HEK293 (cell line): ENCODE data around the gene BCAN.
A peak's percentile ranks its signal among the peaks of the same experiment; 100 is the strongest.

ENCODE experiments used
- EGR2 ChIP-seq: fragments of 450-650 bp; formaldehyde crosslinking; IDR thresholded peaks from 2 replicates; pipeline ENCODE4 v1.5.1; 2016; ENCODE audit warnings: low read depth, missing biosample characterization, missing genetic modification characterization
- IKZF3 ChIP-seq: fragments of 450-650 bp; IDR thresholded peaks from 2 replicates; pipeline ENCODE4 v1.5.0; 2018; ENCODE audit warnings: missing biosample characterization, mild to moderate bottlenecking, missing genetic modification characterization, moderate library complexity
- MEIS1 ChIP-seq: sonication (generic); formaldehyde crosslinking; IDR thresholded peaks from 2 replicates; pipeline ENCODE4 v1.8.1; 2022; ENCODE audit warnings: missing genetic modification reagents, mild to moderate bottlenecking, borderline replicate concordance
- RBAK ChIP-seq: fragments of 450-650 bp; formaldehyde crosslinking; IDR thresholded peaks from 2 replicates; pipeline ENCODE4 v1.5.1; 2016; ENCODE audit warnings: missing biosample characterization, missing genetic modification characterization
- TCF7L2 ChIP-seq: IDR thresholded peaks from 2 replicates; pipeline ENCODE4 v1.6.1; 2011; ENCODE audit warnings: low read depth, mild to moderate bottlenecking, inconsistent platforms, low read length, moderate library complexity, borderline replicate concordance
- ZBTB17 ChIP-seq: fragments of 450-650 bp; formaldehyde crosslinking; IDR thresholded peaks from 2 replicates; pipeline ENCODE4 v1.5.1; 2016; ENCODE audit warnings: missing biosample characterization, missing genetic modification characterization
- ZBTB48 ChIP-seq: fragments of 450-650 bp; formaldehyde crosslinking; IDR thresholded peaks from 2 replicates; pipeline ENCODE4 v1.5.1; 2016; ENCODE audit warnings: missing biosample characterization, missing genetic modification characterization
- ZBTB7A ChIP-seq: fragments of 450-650 bp; formaldehyde crosslinking; IDR thresholded peaks from 2 replicates; pipeline ENCODE4 v1.5.1; 2016; ENCODE audit warnings: low read depth, missing biosample characterization, missing genetic modification characterization
- ZFHX2 ChIP-seq: fragments of 450-650 bp; formaldehyde crosslinking; conservative IDR thresholded peaks from 2 replicates; pipeline ENCODE4 v1.5.1; 2016; ENCODE audit warnings: missing biosample characterization, missing genetic modification characterization
- ZIC2 ChIP-seq: fragments of 450-650 bp; formaldehyde crosslinking; IDR thresholded peaks from 2 replicates; pipeline ENCODE4 v1.5.1; 2016; ENCODE audit warnings: missing biosample characterization, missing genetic modification characterization
- ZNF16 ChIP-seq: fragments of 450-650 bp; formaldehyde crosslinking; IDR thresholded peaks from 2 replicates; pipeline ENCODE4 v1.5.1; 2016; ENCODE audit warnings: low read depth, missing biosample characterization, missing genetic modification characterization
- ZNF184 ChIP-seq: fragments of 450-650 bp; IDR thresholded peaks from 2 replicates; pipeline ENCODE4 v1.5.1; 2018; ENCODE audit warnings: missing biosample characterization, mild to moderate bottlenecking, missing genetic modification characterization
- ZNF223 ChIP-seq: fragments of 450-650 bp; formaldehyde crosslinking; IDR thresholded peaks from 2 replicates; pipeline ENCODE4 v1.5.1; 2016; ENCODE audit warnings: missing biosample characterization, missing genetic modification characterization
- ZNF48 ChIP-seq: fragments of 450-650 bp; formaldehyde crosslinking; IDR thresholded peaks from 2 replicates; pipeline ENCODE4 v1.5.1; 2016; ENCODE audit warnings: missing biosample characterization, missing genetic modification characterization
- ZNF549 ChIP-seq: fragments of 450-650 bp; IDR thresholded peaks from 2 replicates; pipeline ENCODE4 v1.5.1; 2018; ENCODE audit warnings: missing biosample characterization, missing genetic modification characterization, mild to moderate bottlenecking, inconsistent platforms, moderate library complexity
- ZNF555 ChIP-seq: fragments of 450-650 bp; formaldehyde crosslinking; conservative IDR thresholded peaks from 2 replicates; pipeline ENCODE4 v1.5.1; 2017; ENCODE audit warnings: missing biosample characterization, mild to moderate bottlenecking, missing genetic modification characterization, inconsistent platforms
- ZNF600 ChIP-seq: fragments of 450-650 bp; formaldehyde crosslinking; IDR thresholded peaks from 2 replicates; pipeline ENCODE4 v1.5.1; 2016; ENCODE audit warnings: missing biosample characterization, missing genetic modification characterization
- ZNF677 ChIP-seq: fragments of 450-650 bp; IDR thresholded peaks from 2 replicates; pipeline ENCODE4 v1.5.0; 2018; ENCODE audit warnings: missing biosample characterization, mild to moderate bottlenecking, missing genetic modification characterization, moderate library complexity
- ZNF701 ChIP-seq: fragments of 450-650 bp; formaldehyde crosslinking; IDR thresholded peaks from 2 replicates; pipeline ENCODE4 v1.5.1; 2016; ENCODE audit warnings: missing biosample characterization, missing genetic modification characterization
- ZSCAN30 ChIP-seq: fragments of 450-650 bp; IDR thresholded peaks from 2 replicates; pipeline ENCODE4 v1.5.1; 2018; ENCODE audit warnings: missing biosample characterization, mild to moderate bottlenecking, missing genetic modification characterization, moderate library complexity
- TF ChIP-seq, protein P1 (sequence below): fragments of 450-650 bp; formaldehyde crosslinking; IDR thresholded peaks from 2 replicates; pipeline ENCODE4 v1.5.1; 2016; ENCODE audit warnings: missing biosample characterization, missing genetic modification characterization
- TF ChIP-seq, protein P2 (sequence below): fragments of 450-650 bp; formaldehyde crosslinking; IDR thresholded peaks from 2 replicates; pipeline ENCODE4 v1.5.1; 2017; ENCODE audit warnings: missing biosample characterization, missing genetic modification characterization
- TF ChIP-seq, protein P3 (sequence below): fragments of 450-650 bp; formaldehyde crosslinking; IDR thresholded peaks from 2 replicates; pipeline ENCODE4 v1.5.1; 2016; ENCODE audit warnings: missing biosample characterization, missing genetic modification characterization
- TF ChIP-seq, protein P4 (sequence below): fragments of 450-650 bp; formaldehyde crosslinking; optimal IDR thresholded peaks from 2 replicates; pipeline ENCODE3; 2016; ENCODE audit warnings: missing biosample characterization, mild to moderate bottlenecking, missing genetic modification characterization
- TF ChIP-seq, protein P5 (sequence below): fragments of 450-650 bp; formaldehyde crosslinking; IDR thresholded peaks from 2 replicates; pipeline ENCODE4 v1.5.1; 2017; ENCODE audit warnings: missing biosample characterization, missing genetic modification characterization
- TF ChIP-seq, protein P6 (sequence below): fragments of 450-650 bp; formaldehyde crosslinking; IDR thresholded peaks from 2 replicates; pipeline ENCODE4 v1.5.1; 2016; ENCODE audit warnings: missing biosample characterization, missing genetic modification characterization
- TF ChIP-seq, protein P7 (sequence below): fragments of 450-650 bp; formaldehyde crosslinking; IDR thresholded peaks from 2 replicates; pipeline ENCODE4 v1.5.1; 2016; ENCODE audit warnings: missing biosample characterization, missing genetic modification characterization

Gene BCAN

DNA sequence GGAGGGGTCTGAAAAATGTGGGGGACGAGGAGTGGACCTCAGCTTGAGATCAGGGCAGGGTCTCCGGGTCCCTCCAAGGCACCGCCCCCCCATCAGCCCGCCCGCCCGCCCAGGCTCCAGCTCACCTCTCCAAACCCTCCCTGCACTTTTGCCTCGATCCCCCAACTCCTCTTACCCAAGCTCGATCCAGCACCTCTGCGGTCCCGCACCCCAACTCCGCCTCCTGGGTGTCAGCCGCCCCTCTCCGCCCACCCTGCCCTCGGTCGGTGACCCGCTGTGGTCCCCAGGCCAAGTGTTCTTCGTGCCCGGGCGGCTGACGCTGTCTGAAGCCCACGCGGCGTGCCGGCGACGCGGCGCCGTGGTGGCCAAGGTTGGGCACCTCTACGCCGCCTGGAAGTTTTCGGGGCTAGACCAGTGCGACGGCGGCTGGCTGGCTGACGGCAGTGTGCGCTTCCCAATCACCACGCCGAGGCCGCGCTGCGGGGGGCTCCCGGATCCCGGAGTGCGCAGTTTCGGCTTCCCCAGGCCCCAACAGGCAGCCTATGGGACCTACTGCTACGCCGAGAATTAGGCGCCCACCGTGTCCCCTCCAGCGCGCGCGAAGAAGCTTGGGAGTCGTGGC is 17.0 kb upstream of the BCAN start (continued):
- TF ChIP-seq ZFHX2 (tag by site-specific recombination) (peak; percentile 76), ZNF48 (tag by site-specific recombination) (no peak), ZIC2 (tag by site-specific recombination) (peak; percentile 92), ZBTB48 (peak; percentile 89), ZNF549 (tag by site-specific recombination) (no peak), ZNF600 (tag by site-specific recombination) (no peak), ZNF223 (no peak), ZNF555 (no peak), MEIS1 (CRISPR knock-in tag) (no peak), IKZF3 (tag by site-specific recombination) (peak; percentile 49; the same call in 1 of the 2 replicates), ZNF701 (tag by site-specific recombination) (no peak), ZBTB7A (tag by site-specific recombination) (no peak), ZSCAN30 (tag by site-specific recombination) (no peak), EGR2 (tag by site-specific recombination) (peak; percentile 52; the same call in 1 of the 2 replicates), TCF7L2 (no peak), ZBTB17 (tag by site-specific recombination) (no peak), ZNF184 (tag by site-specific recombination) (no peak), ZNF677 (tag by site-specific recombination) (no peak), ZNF16 (tag by site-specific recombination) (no peak), RBAK (no peak)
- TF ChIP-seq, protein P1, sequence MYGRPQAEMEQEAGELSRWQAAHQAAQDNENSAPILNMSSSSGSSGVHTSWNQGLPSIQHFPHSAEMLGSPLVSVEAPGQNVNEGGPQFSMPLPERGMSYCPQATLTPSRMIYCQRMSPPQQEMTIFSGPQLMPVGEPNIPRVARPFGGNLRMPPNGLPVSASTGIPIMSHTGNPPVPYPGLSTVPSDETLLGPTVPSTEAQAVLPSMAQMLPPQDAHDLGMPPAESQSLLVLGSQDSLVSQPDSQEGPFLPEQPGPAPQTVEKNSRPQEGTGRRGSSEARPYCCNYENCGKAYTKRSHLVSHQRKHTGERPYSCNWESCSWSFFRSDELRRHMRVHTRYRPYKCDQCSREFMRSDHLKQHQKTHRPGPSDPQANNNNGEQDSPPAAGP (tag by site-specific recombination): no peak
- TF ChIP-seq, protein P2, sequence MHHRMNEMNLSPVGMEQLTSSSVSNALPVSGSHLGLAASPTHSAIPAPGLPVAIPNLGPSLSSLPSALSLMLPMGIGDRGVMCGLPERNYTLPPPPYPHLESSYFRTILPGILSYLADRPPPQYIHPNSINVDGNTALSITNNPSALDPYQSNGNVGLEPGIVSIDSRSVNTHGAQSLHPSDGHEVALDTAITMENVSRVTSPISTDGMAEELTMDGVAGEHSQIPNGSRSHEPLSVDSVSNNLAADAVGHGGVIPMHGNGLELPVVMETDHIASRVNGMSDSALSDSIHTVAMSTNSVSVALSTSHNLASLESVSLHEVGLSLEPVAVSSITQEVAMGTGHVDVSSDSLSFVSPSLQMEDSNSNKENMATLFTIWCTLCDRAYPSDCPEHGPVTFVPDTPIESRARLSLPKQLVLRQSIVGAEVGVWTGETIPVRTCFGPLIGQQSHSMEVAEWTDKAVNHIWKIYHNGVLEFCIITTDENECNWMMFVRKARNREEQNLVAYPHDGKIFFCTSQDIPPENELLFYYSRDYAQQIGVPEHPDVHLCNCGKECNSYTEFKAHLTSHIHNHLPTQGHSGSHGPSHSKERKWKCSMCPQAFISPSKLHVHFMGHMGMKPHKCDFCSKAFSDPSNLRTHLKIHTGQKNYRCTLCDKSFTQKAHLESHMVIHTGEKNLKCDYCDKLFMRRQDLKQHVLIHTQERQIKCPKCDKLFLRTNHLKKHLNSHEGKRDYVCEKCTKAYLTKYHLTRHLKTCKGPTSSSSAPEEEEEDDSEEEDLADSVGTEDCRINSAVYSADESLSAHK: peak; percentile 14; the same call in 1 of the 2 replicates
- TF ChIP-seq, protein P3, sequence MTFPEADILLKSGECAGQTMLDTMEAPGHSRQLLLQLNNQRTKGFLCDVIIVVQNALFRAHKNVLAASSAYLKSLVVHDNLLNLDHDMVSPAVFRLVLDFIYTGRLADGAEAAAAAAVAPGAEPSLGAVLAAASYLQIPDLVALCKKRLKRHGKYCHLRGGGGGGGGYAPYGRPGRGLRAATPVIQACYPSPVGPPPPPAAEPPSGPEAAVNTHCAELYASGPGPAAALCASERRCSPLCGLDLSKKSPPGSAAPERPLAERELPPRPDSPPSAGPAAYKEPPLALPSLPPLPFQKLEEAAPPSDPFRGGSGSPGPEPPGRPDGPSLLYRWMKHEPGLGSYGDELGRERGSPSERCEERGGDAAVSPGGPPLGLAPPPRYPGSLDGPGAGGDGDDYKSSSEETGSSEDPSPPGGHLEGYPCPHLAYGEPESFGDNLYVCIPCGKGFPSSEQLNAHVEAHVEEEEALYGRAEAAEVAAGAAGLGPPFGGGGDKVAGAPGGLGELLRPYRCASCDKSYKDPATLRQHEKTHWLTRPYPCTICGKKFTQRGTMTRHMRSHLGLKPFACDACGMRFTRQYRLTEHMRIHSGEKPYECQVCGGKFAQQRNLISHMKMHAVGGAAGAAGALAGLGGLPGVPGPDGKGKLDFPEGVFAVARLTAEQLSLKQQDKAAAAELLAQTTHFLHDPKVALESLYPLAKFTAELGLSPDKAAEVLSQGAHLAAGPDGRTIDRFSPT (tag by site-specific recombination): peak; percentile 71; the same call in 1 of the 2 replicates
- TF ChIP-seq, protein P4, sequence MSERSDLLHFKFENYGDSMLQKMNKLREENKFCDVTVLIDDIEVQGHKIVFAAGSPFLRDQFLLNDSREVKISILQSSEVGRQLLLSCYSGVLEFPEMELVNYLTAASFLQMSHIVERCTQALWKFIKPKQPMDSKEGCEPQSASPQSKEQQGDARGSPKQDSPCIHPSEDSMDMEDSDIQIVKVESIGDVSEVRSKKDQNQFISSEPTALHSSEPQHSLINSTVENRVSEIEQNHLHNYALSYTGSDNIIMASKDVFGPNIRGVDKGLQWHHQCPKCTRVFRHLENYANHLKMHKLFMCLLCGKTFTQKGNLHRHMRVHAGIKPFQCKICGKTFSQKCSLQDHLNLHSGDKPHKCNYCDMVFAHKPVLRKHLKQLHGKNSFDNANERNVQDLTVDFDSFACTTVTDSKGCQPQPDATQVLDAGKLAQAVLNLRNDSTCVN (tag by site-specific recombination): peak; percentile 60
- TF ChIP-seq, protein P5, sequence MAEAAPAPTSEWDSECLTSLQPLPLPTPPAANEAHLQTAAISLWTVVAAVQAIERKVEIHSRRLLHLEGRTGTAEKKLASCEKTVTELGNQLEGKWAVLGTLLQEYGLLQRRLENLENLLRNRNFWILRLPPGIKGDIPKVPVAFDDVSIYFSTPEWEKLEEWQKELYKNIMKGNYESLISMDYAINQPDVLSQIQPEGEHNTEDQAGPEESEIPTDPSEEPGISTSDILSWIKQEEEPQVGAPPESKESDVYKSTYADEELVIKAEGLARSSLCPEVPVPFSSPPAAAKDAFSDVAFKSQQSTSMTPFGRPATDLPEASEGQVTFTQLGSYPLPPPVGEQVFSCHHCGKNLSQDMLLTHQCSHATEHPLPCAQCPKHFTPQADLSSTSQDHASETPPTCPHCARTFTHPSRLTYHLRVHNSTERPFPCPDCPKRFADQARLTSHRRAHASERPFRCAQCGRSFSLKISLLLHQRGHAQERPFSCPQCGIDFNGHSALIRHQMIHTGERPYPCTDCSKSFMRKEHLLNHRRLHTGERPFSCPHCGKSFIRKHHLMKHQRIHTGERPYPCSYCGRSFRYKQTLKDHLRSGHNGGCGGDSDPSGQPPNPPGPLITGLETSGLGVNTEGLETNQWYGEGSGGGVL (tag by site-specific recombination): no peak; the same call in 1 of the 2 replicates
- TF ChIP-seq, protein P6, sequence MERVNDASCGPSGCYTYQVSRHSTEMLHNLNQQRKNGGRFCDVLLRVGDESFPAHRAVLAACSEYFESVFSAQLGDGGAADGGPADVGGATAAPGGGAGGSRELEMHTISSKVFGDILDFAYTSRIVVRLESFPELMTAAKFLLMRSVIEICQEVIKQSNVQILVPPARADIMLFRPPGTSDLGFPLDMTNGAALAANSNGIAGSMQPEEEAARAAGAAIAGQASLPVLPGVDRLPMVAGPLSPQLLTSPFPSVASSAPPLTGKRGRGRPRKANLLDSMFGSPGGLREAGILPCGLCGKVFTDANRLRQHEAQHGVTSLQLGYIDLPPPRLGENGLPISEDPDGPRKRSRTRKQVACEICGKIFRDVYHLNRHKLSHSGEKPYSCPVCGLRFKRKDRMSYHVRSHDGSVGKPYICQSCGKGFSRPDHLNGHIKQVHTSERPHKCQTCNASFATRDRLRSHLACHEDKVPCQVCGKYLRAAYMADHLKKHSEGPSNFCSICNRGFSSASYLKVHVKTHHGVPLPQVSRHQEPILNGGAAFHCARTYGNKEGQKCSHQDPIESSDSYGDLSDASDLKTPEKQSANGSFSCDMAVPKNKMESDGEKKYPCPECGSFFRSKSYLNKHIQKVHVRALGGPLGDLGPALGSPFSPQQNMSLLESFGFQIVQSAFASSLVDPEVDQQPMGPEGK (tag by site-specific recombination): no peak; the same call in 1 of the 2 replicates
- TF ChIP-seq, protein P7, sequence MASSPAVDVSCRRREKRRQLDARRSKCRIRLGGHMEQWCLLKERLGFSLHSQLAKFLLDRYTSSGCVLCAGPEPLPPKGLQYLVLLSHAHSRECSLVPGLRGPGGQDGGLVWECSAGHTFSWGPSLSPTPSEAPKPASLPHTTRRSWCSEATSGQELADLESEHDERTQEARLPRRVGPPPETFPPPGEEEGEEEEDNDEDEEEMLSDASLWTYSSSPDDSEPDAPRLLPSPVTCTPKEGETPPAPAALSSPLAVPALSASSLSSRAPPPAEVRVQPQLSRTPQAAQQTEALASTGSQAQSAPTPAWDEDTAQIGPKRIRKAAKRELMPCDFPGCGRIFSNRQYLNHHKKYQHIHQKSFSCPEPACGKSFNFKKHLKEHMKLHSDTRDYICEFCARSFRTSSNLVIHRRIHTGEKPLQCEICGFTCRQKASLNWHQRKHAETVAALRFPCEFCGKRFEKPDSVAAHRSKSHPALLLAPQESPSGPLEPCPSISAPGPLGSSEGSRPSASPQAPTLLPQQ: 0 out of 2 replicates have a peak, but pooled peaks have one; percentile 7
